Gastroesophageal sphincter (tissue), 4 donors: Measurements from ENCODE around the gene KDM4C. TPM values are rescaled to one million over a fixed set of nuclear protein-coding genes. Genes with fewer than 3 reads are reported as not detected.
"Not testable (repeated sequence)": the region's sequence is repeated elsewhere in the genome, so short reads cannot be mapped to it uniquely, and the experiment has no call there.

Source experiments
- ATAC-seq: fragments of 150-250 bp; one replicate; pipeline ENCODE4 v1.9.1; 2016; ENCODE audit warnings: mild to moderate bottlenecking, moderate library complexity
- H3K27ac ChIP-seq, 4 donors: fragments of 200-600 bp; sonication (generic) in 3 of 4; 1 replicate in 3 of 4; 2 replicates in 1 of 4; pipeline ENCODE4 v1.5.1; 2016 to 2019
- H3K27me3 ChIP-seq: fragments of 200-600 bp; sonication (generic); one replicate; pipeline ENCODE4 v1.5.1; 2019
- H3K36me3 ChIP-seq, 2 donors: fragments of 200-600 bp; sonication (generic); one replicate each; pipeline ENCODE4 v1.5.1; 2019; ENCODE audit warnings: control low read depth in 1 of 2
- H3K4me1 ChIP-seq, 3 donors: fragments of 200-600 bp; sonication (generic); 1 replicate in 2 of 3; 2 replicates in 1 of 3; pipeline ENCODE4 v1.5.1; 2016 to 2019; ENCODE audit warnings: control low read depth in 2 of 3
- H3K4me3 ChIP-seq, 2 donors: fragments of 200-600 bp; sonication (generic); one replicate each; pipeline ENCODE4 v1.5.1; 2019; ENCODE audit warnings: mild to moderate bottlenecking in 1 of 2, moderate library complexity in 1 of 2
- H3K9me3 ChIP-seq, 3 donors: fragments of 200-600 bp; sonication (generic); one replicate each; pipeline ENCODE4 v1.5.1; 2017 to 2019; ENCODE audit warnings: control low read depth in 2 of 3
- EP300 ChIP-seq: sonication (generic); formaldehyde crosslinking; IDR thresholded peaks from one replicate; pipeline ENCODE4 v1.6.1; 2017; ENCODE audit warnings: antibody characterized with exemption, mild to moderate bottlenecking
- POLR2A ChIP-seq, 2 donors: fragments of 450-650 bp; IDR thresholded peaks; one replicate each; pipeline ENCODE4 v1.6.1; 2017; ENCODE audit warnings: antibody characterized with exemption in 2 of 2, mild to moderate bottlenecking in 2 of 2, moderate library complexity in 1 of 2
- POLR2AphosphoS5 ChIP-seq: sonication (generic); formaldehyde crosslinking; IDR thresholded peaks from one replicate; pipeline ENCODE4 v1.6.1; 2017; ENCODE audit warnings: antibody characterized with exemption
- WGBS, 2 donors: methylation state at CpG; one replicate each; pipeline ENCODE4 v1.1.5; 2018; ENCODE audit warnings: low coverage in 1 of 2; 5-methylcytosine and 5-hydroxymethylcytosine counted together
- total RNA-seq, 4 donors: library from RNA; depleted of rRNA; stranded (reverse); fragments of >200 nt; gene quantifications; one replicate each; pipeline ENCODE4 v1.1.0, GENCODE V29; 2016
- TF ChIP-seq, protein P1 (sequence below), 4 experiments: fragments of 200-600 bp in 2 of 4; fragments of 450-650 bp in 2 of 4; sonication (generic) in 1 of 4; IDR thresholded peaks; one replicate each; pipeline ENCODE4 v1.5.1; 2017 to 2019; ENCODE audit warnings: antibody characterized with exemption in 4 of 4, mild to moderate bottlenecking in 2 of 4, moderate library complexity in 2 of 4

KDM4C gene
- total RNA-seq = 10 to 100 TPM; 17.7 to 65.2 (median 29.5) TPM

DNA sequence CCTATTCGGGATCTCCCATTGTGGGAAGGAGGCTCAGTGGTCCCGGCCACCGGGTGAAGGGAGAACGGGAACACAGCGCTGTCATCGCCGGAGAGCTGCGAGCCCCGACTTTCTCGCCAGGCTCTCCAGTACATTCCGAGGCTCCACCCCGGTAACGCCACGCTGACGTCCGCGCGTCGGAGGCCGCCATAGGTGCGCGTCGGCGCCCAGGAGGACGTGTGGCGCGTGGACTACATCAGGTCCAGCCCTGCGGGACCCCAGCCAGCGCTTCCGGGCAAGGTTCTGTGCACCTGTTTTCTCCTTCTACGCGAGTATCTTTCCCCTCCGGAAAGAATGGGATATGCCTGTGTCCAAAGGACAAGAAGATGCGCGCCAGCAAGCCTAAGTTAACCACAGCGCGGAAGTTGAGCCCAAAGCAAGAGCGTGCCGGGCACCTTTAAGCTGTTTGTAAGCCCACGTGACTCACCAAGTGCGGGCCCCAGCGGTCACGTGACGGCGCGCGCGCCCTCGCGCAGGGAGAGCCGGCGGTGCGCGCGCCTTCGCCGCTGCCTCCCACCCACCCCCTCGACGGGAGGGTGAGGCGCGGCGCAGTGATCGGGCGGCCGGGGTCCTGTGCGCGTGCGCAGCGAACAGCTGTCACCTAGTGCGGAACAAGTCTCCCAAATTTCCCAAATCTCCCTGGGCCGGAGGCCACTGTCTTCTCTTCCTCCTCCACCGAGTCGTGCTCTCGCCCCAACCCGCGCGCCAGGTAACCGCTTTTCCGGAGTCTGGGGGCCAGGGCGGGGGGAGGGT lies at the start of gene KDM4C:
TSS of gene KDM4C (plus strand) at position 518 of the 792 bp plus-strand sequence. CDS start 35,016 bp downstream, outside the sequence.
- WGBS, 2 donors = 0% methylated on average over 11 of the region's 80 CpGs; no CpG with 5 or more reads in 1 of the 2 donors
- no peaks in the 10 kb centered on the region for H3K9me3 ChIP-seq

DNA sequence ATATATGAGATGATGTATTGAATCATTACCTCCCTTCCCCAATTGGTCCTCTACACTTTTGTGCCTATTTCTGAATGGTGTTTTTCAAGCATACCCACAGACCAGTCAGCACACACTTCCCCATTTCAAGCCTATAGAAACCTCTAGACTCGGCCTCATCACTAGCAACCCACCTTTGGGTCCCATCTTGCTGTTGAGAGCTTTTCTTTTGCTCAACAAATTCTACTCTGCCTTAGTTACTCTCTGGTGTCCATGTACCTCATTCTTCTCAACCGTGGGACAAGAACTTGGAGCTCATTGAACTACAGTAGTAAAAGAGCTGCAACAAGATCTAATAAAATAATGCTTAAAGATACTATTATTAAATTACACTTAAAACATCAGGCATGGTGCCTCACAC lies 49.0 kb upstream of the KDM4C start:
- Histone ChIP-seq H3K9me3 (no peaks in the 10 kb centered on the region), H3K4me3 (no peak overlapping the region), H3K27ac (no peak overlapping the region), H3K36me3 (no peaks in the 10 kb centered on the region), H3K27me3 (no peaks in the 10 kb centered on the region), H3K4me1 (no peaks in the 10 kb centered on the region)
- no peak for ATAC-seq
- TF ChIP-seq, protein P1, sequence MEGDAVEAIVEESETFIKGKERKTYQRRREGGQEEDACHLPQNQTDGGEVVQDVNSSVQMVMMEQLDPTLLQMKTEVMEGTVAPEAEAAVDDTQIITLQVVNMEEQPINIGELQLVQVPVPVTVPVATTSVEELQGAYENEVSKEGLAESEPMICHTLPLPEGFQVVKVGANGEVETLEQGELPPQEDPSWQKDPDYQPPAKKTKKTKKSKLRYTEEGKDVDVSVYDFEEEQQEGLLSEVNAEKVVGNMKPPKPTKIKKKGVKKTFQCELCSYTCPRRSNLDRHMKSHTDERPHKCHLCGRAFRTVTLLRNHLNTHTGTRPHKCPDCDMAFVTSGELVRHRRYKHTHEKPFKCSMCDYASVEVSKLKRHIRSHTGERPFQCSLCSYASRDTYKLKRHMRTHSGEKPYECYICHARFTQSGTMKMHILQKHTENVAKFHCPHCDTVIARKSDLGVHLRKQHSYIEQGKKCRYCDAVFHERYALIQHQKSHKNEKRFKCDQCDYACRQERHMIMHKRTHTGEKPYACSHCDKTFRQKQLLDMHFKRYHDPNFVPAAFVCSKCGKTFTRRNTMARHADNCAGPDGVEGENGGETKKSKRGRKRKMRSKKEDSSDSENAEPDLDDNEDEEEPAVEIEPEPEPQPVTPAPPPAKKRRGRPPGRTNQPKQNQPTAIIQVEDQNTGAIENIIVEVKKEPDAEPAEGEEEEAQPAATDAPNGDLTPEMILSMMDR (IDR thresholded peaks at IDR 0.05) = no peak
- TF ChIP-seq EP300 (no peak), POLR2AphosphoS5 (no peak), POLR2A (IDR thresholded peaks at IDR 0.05) (no peak)
- WGBS, 2 donors = 100% methylated on average over 1 of the region's 2 CpGs; no CpG with 5 or more reads in 1 of the 2 donors

More for the DNA sequence above, at the start of gene KDM4C:
- peaks cover 0 to 39% (median 2%) of the 10 kb centered on the region in 3 donors for H3K4me1 ChIP-seq
- no peaks in the 10 kb centered on the region for H3K27me3 ChIP-seq
- peak within 1 kb of the TSS; percentile 96 to 100 (median 98) for H3K27ac ChIP-seq
- peak; percentile 97 for ATAC-seq
- TF ChIP-seq POLR2AphosphoS5 = peak; percentile 93
- TF ChIP-seq EP300 = no peak
- TF ChIP-seq, protein P1 (IDR thresholded peaks at IDR 0.05) = peak in 1 of 4 experiments; percentile 9
- peak; percentile 89 to 94 for TF ChIP-seq POLR2A (IDR thresholded peaks at IDR 0.05)
- no peaks in the 10 kb centered on the region for H3K36me3 ChIP-seq
- peak within 1 kb of the TSS; percentile 91 to 97 for H3K4me3 ChIP-seq

DNA sequence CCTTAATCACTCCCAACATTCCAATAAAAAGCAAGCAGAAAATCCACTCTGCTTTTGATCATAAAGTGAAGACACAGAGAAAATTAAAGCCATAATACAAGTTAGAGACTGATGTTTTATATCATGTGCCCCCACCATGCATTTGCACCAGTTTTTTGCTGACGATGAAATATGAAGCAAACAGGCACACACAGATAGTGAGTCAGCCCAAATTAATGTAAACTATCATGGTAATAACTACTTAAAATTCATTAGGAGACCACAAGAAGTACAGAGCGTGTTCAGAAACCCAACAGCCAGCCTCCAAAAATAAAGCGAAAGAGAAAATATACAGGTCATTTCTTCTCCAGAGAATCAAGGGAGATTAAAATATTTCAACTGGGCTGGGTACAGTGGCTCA lies 46.4 kb upstream of the KDM4C start:
- no peak overlapping the region for H3K27ac ChIP-seq
- no peaks in the 10 kb centered on the region for H3K36me3 ChIP-seq
- peaks cover 11% of the 10 kb centered on the region for H3K27me3 ChIP-seq
- peaks cover 0 to 8% (median 0%) of the 10 kb centered on the region in 3 donors for H3K4me1 ChIP-seq
- ATAC-seq = no peak
- H3K4me3 ChIP-seq = no peak overlapping the region
- no peak for TF ChIP-seq POLR2AphosphoS5
- no peak for TF ChIP-seq POLR2A (IDR thresholded peaks at IDR 0.05)
- TF ChIP-seq, protein P1 (IDR thresholded peaks at IDR 0.05) = no peak
- no peaks in the 10 kb centered on the region for H3K9me3 ChIP-seq
- WGBS, 2 donors = 61 to 76% methylated on average over 3 of the region's 3 CpGs

DNA sequence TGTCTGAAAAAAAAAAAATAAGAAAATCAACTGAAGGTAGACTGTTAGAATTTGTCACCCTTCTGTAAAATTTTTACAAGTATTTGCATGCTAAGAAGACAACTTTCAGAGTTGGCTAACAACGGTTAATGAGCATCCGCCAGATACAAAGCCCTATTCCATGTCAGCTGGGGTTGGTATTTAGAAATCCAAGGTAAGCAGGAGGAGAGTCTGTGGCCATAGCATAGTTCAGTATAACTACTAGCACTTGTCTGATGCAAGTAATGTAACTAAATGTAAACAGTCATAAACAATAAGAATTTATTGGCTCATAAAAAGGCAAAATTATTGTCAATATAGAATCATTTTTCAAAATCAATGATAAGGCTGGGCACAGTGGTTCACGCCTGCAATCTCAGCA lies 45.7 kb upstream of the KDM4C start:
- TF ChIP-seq POLR2A (IDR thresholded peaks at IDR 0.05) = no peak
- TF ChIP-seq, protein P1 (IDR thresholded peaks at IDR 0.05) = no peak
- no peak for TF ChIP-seq POLR2AphosphoS5
- TF ChIP-seq EP300 = no peak
- WGBS, 2 donors = 60 to 84% methylated on average over 1 to 3 of the region's 3 CpGs
- no peak overlapping the region for H3K27ac ChIP-seq
- H3K9me3 ChIP-seq = no peaks in the 10 kb centered on the region
- no peaks in the 10 kb centered on the region for H3K36me3 ChIP-seq
- H3K27me3 ChIP-seq = peaks cover 13% of the 10 kb centered on the region
- no peak for ATAC-seq
- H3K4me1 ChIP-seq = peaks cover 0 to 8% (median 0%) of the 10 kb centered on the region in 3 donors
- H3K4me3 ChIP-seq = no peak overlapping the region

DNA sequence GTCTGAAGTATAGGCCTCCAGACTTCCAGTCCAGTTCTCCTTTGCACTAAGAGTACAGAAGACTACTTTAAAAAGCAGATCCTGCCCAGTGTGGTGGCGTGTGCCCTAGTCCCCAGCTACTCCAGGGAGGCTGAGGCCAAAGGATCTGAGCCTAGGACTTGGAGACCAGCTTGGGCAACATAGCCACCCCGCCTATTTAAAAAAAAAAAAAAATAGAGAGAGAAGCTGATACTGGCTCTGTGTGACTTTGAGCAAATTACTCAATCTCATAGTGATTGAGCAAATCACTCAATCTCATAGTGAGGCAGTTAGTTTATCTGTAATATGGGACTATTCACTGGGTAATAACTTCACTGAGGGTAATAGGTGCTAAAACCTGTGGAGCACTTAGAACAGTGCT lies 43.6 kb upstream of the KDM4C start:
- Histone ChIP-seq H3K9me3 (no peaks in the 10 kb centered on the region), H3K27me3 (peaks cover 13% of the 10 kb centered on the region), H3K4me3 (no peak overlapping the region), H3K4me1 (peaks cover 0 to 8% (median 0%) of the 10 kb centered on the region in 3 donors), H3K36me3 (no peaks in the 10 kb centered on the region), H3K27ac (no peak overlapping the region)
- WGBS, 2 donors = no CpG with 5 or more reads among the region's 2 CpGs
- ATAC-seq = no peak
- TF ChIP-seq EP300 = no peak
- TF ChIP-seq, protein P1 (IDR thresholded peaks at IDR 0.05) = no peak
- TF ChIP-seq POLR2A (IDR thresholded peaks at IDR 0.05) = no peak
- no peak for TF ChIP-seq POLR2AphosphoS5

DNA sequence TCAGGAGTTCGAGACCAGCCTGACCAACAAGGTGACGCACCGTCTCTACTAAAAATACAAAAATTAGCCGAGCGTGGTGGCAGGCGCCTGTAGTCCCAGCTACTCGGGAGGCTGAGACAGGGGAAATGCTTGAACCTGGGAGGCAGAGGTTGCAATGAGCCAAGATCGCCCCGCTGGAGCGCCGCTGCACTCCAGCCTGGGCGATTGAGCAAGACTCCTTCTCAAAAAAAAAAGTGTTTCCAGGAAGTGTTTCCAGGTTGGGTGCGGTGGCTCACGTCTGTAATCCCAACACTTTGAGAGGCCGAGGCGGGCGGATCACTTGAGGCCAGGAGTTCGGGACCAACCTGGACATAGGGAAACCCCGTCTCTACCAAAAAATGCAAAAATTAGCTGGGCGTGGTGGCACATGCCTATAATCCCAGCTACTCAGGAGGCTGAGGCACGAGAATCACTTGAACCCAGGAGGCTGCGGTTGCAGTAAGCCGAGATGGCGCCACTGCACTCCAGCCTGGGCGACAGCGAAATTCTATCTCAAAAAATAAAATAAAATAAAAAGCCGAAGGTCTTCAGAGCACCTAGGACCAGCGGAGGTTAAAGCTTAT lies 42.5 kb upstream of the KDM4C start:
- 84 to 94% methylated on average over 6 to 15 of the region's 28 CpGs for WGBS, 2 donors
- H3K4me3 ChIP-seq = peak overlapping the region in 1 of 2 donors; percentile 46
- not testable (repeated sequence) for ATAC-seq

More for the DNA sequence above, 42.5 kb upstream of the KDM4C start:
- H3K27ac ChIP-seq, H3K9me3 ChIP-seq, H3K4me1 ChIP-seq, H3K36me3 ChIP-seq: not testable (repeated sequence)
- H3K27me3 ChIP-seq = peaks cover 13% of the 10 kb centered on the region
